ENCODE data around the gene YTHDC1. TPM values are rescaled to one million over a fixed set of nuclear protein-coding genes. Genes with fewer than 3 reads are reported as not detected.

YTHDC1 gene
- total RNA-seq, 3 donors from 2014 or later: 79.7 to 142 (median 80.3) TPM

DNA sequence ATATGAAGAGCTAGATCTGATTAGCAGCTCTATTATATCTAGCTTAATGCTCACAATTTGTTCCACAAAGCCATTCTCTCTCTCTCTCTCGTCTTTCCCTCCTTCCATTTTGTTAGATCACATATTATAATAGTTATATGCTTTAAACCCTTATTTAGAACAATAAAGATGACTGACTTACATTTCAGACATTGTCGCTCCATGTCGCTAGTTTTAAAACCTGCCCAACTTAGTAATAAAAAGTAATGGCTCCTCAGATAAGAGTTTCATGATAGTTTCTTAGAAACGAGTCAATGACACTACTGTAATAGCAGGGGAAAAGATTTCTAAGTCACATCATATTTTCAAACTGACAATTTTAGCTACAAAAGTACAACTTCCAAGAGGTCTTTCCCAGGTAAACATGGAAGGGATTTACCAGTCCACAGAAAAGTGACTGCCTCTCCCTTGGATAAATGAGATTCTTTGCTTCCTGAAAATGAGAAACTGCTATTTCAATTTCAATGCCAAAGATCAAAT, 38.5 kb upstream of the YTHDC1 start:
- Histone ChIP-seq H3K9me3 (no peaks in the 10 kb centered on the region), H3K36me3 (no peaks in the 10 kb centered on the region), H3K4me3 (no peak overlapping the region), H3K27me3 (no peaks in the 10 kb centered on the region), H3K4me1 (no peaks in the 10 kb centered on the region), H3K27ac (no peak overlapping the region)
- TF ChIP-seq POLR2AphosphoS5 (IDR thresholded peaks at IDR 0.05) (no peak), POLR2A (IDR thresholded peaks at IDR 0.05) (no peak), CTCF (IDR thresholded peaks at IDR 0.05) (no peak)
- intact Hi-C loops (cut with DNase I; ENCODE audit: low total_unique reads): no loop called here
- no peak for DNase-seq (ENCODE audit: low spot score in 2 of 2)

GRCh38 chr4:68385267-68385666, 35.4 kb upstream of the YTHDC1 start:
- DNase-seq (ENCODE audit: low spot score in 2 of 2): no peak
- TF ChIP-seq POLR2A (IDR thresholded peaks at IDR 0.05): no peak
- TF ChIP-seq CTCF (IDR thresholded peaks at IDR 0.05): no peak
- no peak for TF ChIP-seq POLR2AphosphoS5 (IDR thresholded peaks at IDR 0.05)
- H3K4me1 ChIP-seq: no peaks in the 10 kb centered on the region
- intact Hi-C loops (cut with DNase I; ENCODE audit: low total_unique reads): no loop called here
- no peaks in the 10 kb centered on the region for H3K27me3 ChIP-seq
- no peaks in the 10 kb centered on the region for H3K36me3 ChIP-seq
- H3K9me3 ChIP-seq: no peaks in the 10 kb centered on the region
- no peak overlapping the region for H3K27ac ChIP-seq
- no peak overlapping the region for H3K4me3 ChIP-seq

DNA sequence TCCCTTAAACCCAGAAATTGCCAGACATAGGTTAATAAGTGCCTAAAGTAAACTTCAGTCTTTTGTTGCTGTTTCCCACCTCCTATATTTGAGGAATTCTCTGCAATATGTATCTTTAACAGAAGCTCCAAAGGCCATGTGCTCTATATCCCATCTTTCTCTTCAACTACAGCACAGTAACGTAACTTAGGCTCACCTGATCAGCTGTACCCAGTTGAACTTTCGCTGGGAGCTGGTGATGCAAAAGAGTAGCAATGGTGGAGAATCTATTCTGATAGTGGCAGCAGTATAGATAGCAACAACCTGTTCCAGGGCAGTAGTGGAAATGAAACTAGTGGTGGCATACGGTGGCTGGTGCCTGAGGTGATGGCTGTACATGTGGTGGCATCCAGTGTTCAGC, 33.2 kb upstream of the YTHDC1 start:
- Histone ChIP-seq H3K4me3 (no peak overlapping the region), H3K27ac (no peak overlapping the region), H3K36me3 (no peaks in the 10 kb centered on the region), H3K9me3 (no peaks in the 10 kb centered on the region), H3K27me3 (peaks cover 0 to 5% of the 10 kb centered on the region in 2 donors), H3K4me1 (no peaks in the 10 kb centered on the region)
- TF ChIP-seq POLR2AphosphoS5 (IDR thresholded peaks at IDR 0.05): no peak
- no peak for TF ChIP-seq CTCF (IDR thresholded peaks at IDR 0.05)
- TF ChIP-seq POLR2A (IDR thresholded peaks at IDR 0.05): no peak
- intact Hi-C loops (cut with DNase I; ENCODE audit: low total_unique reads): no loop called here
- no peak for DNase-seq (ENCODE audit: low spot score in 2 of 2)

DNA sequence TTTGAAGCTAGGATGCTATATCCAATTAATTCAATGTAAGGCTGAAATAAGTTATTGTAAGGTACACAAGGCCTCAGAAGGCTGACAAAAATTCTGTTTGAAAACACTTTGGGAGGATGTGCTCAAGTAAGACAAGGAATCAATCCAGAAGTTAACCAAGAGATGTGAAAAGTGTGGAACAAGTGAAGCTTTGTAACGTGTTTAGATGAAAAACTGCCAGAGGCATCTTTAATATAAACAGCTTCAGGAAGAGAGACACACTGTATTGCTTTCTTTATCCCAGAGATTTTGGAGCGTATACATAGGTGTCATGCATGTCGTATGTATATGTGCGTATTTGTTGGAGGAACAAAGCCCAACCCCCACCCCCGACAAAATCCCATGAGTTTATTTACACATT, 28.3 kb upstream of the YTHDC1 start:
- no peaks in the 10 kb centered on the region for H3K36me3 ChIP-seq
- TF ChIP-seq POLR2A (IDR thresholded peaks at IDR 0.05) (no peak), POLR2AphosphoS5 (IDR thresholded peaks at IDR 0.05) (no peak), CTCF (IDR thresholded peaks at IDR 0.05) (no peak)

DNA sequence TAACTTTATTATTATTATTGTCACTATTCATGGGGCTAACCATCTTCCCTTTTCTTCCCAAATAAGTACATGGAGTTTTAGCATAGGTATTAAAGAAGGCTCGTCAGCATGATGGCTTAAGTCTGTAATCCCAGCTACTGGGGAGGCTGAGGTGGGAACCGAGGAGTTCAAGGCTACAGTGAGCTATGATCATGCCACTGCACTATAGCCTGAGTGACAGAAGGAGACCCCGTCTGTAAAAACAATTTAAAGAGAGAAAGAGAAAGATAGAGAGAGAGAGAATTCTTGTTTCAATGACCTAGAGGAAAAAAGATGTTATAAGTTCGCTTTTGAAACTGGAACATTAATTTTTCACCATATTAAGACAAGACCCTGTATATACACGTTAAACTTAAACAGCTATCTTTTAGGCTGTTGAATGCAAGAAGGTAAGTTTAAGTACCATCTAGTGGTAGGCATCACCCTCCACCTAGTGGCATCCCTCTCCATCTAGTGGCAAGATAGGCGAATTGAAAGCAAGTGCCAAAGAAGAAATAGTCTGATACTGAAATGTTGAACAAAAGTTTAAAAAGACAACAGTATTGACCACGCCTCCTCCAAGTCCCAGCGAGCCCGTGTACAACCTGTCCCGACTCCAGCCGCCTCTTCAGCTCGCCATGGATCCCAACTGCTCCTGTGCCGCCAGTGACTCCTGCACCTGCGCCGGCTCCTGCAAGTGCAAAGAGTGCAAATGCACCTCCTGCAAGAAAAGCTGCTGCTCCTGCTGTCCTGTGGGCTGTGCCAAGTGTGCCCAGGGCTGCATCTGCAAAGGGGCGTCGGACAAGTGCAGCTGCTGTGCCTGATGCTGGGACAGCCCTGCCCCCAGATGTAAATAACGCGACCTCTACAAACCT, 26.0 kb upstream of the YTHDC1 start:
- Histone ChIP-seq H3K27ac (no peak overlapping the region), H3K9me3 (no peaks in the 10 kb centered on the region), H3K27me3 (peaks cover 0 to 10% of the 10 kb centered on the region in 2 donors), H3K4me3 (peak overlapping the region in 2 of 3 donors; percentile 37 to 55), H3K4me1 (no peaks in the 10 kb centered on the region), H3K36me3 (no peaks in the 10 kb centered on the region)
- TF ChIP-seq CTCF (IDR thresholded peaks at IDR 0.05) (peak in 2 of 3 donors; percentile 71 to 80), POLR2A (IDR thresholded peaks at IDR 0.05) (no peak)
- intact Hi-C loops (cut with DNase I; ENCODE audit: low total_unique reads): loop anchor here (10.0 kb wide), 1 partner anchor 101 kb away; no protein-coding TSS in a partner anchor
- no peak for DNase-seq (ENCODE audit: low spot score in 2 of 2)

More for the DNA sequence above, 28.3 kb upstream of the YTHDC1 start:
- no peak for DNase-seq (ENCODE audit: low spot score in 2 of 2)
- peaks cover 0 to 10% of the 10 kb centered on the region in 2 donors for H3K27me3 ChIP-seq
- H3K27ac ChIP-seq: no peak overlapping the region
- no peaks in the 10 kb centered on the region for H3K4me1 ChIP-seq
- no peak overlapping the region for H3K4me3 ChIP-seq
- intact Hi-C loops (cut with DNase I; ENCODE audit: low total_unique reads): loop anchor here (10.0 kb wide), 1 partner anchor 103 kb away; no protein-coding TSS in a partner anchor
- H3K9me3 ChIP-seq: no peaks in the 10 kb centered on the region

Measured in breast epithelium (tissue), 4 donors.